Lung (tissue), 12 donors: ENCODE measurements around the gene KRTAP20-3. TPM values are rescaled to one million over a fixed set of nuclear protein-coding genes. Genes with fewer than 3 reads are reported as not detected.

Source experiments
- ATAC-seq: fragments of 200-7000 bp; cut with Tn5 transposase; one replicate; pipeline ENCODE4 v1.9.1; 2020; ENCODE audit warnings: moderate number of reproducible peaks; ENCODE audit not compliant: insufficient read depth, low FRiP score
- DNase-seq, 3 donors: peaks; one replicate each; pipeline ENCODE4 v3.0.0-alpha.2; 2013 to 2017
- H3K27ac ChIP-seq, 2 donors: one replicate each; pipeline ENCODE4 v1.5.1; 2013; ENCODE audit warnings: mild to moderate bottlenecking in 2 of 2, moderate library complexity in 2 of 2, control low read depth in 1 of 2, inconsistent platforms in 1 of 2, low read depth in 1 of 2, low read length in 1 of 2
- H3K27me3 ChIP-seq, 3 donors: one replicate each; pipeline ENCODE4 v1.5.1; 2013; ENCODE audit warnings: low read length in 2 of 3; ENCODE audit not compliant: control insufficient read depth in 3 of 3, insufficient read depth in 3 of 3
- H3K36me3 ChIP-seq, 4 donors: one replicate each; pipeline ENCODE4 v1.5.1; 2013; ENCODE audit warnings: low read length in 4 of 4, mild to moderate bottlenecking in 1 of 4, moderate library complexity in 1 of 4; ENCODE audit not compliant: control insufficient read depth in 4 of 4, insufficient read depth in 4 of 4
- H3K4me1 ChIP-seq, 5 donors: one replicate each; pipeline ENCODE4 v1.5.1; 2013; ENCODE audit warnings: low read length in 5 of 5, mild to moderate bottlenecking in 2 of 5, moderate library complexity in 1 of 5; ENCODE audit not compliant: control insufficient read depth in 5 of 5, insufficient read depth in 5 of 5
- H3K4me3 ChIP-seq: one replicate; pipeline ENCODE4 v1.5.1; 2013; ENCODE audit warnings: mild to moderate bottlenecking, control low read depth, moderate library complexity
- H3K9ac ChIP-seq, 2 donors: one replicate each; pipeline ENCODE4 v1.5.1; 2013; ENCODE audit warnings: low read length in 2 of 2, control low read depth in 1 of 2; ENCODE audit not compliant: insufficient read depth in 1 of 2
- H3K9me3 ChIP-seq, 4 donors: one replicate each; pipeline ENCODE4 v1.5.1; 2013; ENCODE audit warnings: low read length in 3 of 4, mild to moderate bottlenecking in 1 of 4, moderate library complexity in 1 of 4; ENCODE audit not compliant: control insufficient read depth in 4 of 4, insufficient read depth in 3 of 4
- CTCF ChIP-seq: IDR thresholded peaks from 2 replicates; pipeline ENCODE4 v1.5.1; 2012; ENCODE audit warnings: mild to moderate bottlenecking; ENCODE audit errors: control extremely low read depth, extremely low read depth
- WGBS, 2 donors: extraction: QIAGEN DNeasy Blood & Tissue Kit; methylation state at CpG; one replicate each; pipeline ENCODE4 v1.1.7; 2013; 5-methylcytosine and 5-hydroxymethylcytosine counted together
- polyA plus RNA-seq, 2 donors: library from polyadenylated mRNA; stranded (reverse); fragments of 200-250 nt; gene quantifications; one replicate each; pipeline ENCODE4 v1.2.1, GENCODE V29; 2013
- total RNA-seq, 2 donors: library from RNA; depleted of rRNA in 1 of 2; stranded (reverse); fragments of >200 nt in 1 of 2; gene quantifications; one replicate each; pipeline ENCODE4 v1.2.1, GENCODE V29; 2014 to 2021
- donor health status: control.
- donor health status: control.
- donor health status: Bipolar disorder and iron deficiency.
- donor health status: healthy.
- donor health status: DM: yes; HTN: yes; CAD: no.

Gene KRTAP20-3
- total and polyA plus RNA-seq, 4 donors = not detected

- no peaks in the 10 kb centered on the region for H3K27me3 ChIP-seq
- H3K4me1 ChIP-seq = no peaks in the 10 kb centered on the region
- 64 to 79% methylated on average over 3 of the region's 3 CpGs for WGBS, 2 donors
Observed at GRCh38 chr21:30638686-30639085, 4.0 kb upstream of the KRTAP20-3 start.

GRCh38 chr21:30646904-30647414, 4.3 kb downstream of the KRTAP20-3 start:
- H3K27me3 ChIP-seq = no peaks in the 10 kb centered on the region
- H3K4me3 ChIP-seq = no peak overlapping the region
- ATAC-seq (no peak), DNase-seq (no peak)
- WGBS, 2 donors = 65 to 79% methylated on average over 1 of the region's 1 CpG
- no peak overlapping the region for H3K9ac ChIP-seq
- TF ChIP-seq CTCF = no peak
- H3K9me3 ChIP-seq = no peaks in the 10 kb centered on the region
- no peak overlapping the region for H3K27ac ChIP-seq
- no peaks in the 10 kb centered on the region for H3K36me3 ChIP-seq
- H3K4me1 ChIP-seq = no peaks in the 10 kb centered on the region

More at GRCh38 chr21:30638686-30639085, 4.0 kb upstream of the KRTAP20-3 start:
- no peaks in the 10 kb centered on the region for H3K9me3 ChIP-seq
- DNase-seq = no peak
- H3K36me3 ChIP-seq = no peaks in the 10 kb centered on the region
- H3K9ac ChIP-seq = no peak overlapping the region
- ATAC-seq = no peak
- no peak for TF ChIP-seq CTCF
- H3K27ac ChIP-seq = no peak overlapping the region
- no peak overlapping the region for H3K4me3 ChIP-seq

- H3K4me3 ChIP-seq = no peak overlapping the region
- DNase-seq (no peak), ATAC-seq (no peak)
- H3K4me1 ChIP-seq = no peaks in the 10 kb centered on the region
- H3K27me3 ChIP-seq = no peaks in the 10 kb centered on the region
- no peak overlapping the region for H3K27ac ChIP-seq
- H3K36me3 ChIP-seq = no peaks in the 10 kb centered on the region
- no peak overlapping the region for H3K9ac ChIP-seq
- no peaks in the 10 kb centered on the region for H3K9me3 ChIP-seq
- no peak for TF ChIP-seq CTCF
Observed at GRCh38 chr21:30652891-30653290, 10.2 kb downstream of the KRTAP20-3 start.

- 71 to 95% methylated on average over 1 of the region's 1 CpG for WGBS, 2 donors
- no peak overlapping the region for H3K9ac ChIP-seq
- DNase-seq = no peak
- TF ChIP-seq CTCF = no peak
- H3K27me3 ChIP-seq = no peaks in the 10 kb centered on the region
- no peak overlapping the region for H3K4me3 ChIP-seq
- ATAC-seq = no peak
- no peaks in the 10 kb centered on the region for H3K36me3 ChIP-seq
- H3K27ac ChIP-seq = no peak overlapping the region
- H3K9me3 ChIP-seq = peaks cover 0 to 5% (median 1%) of the 10 kb centered on the region in 4 donors
- H3K4me1 ChIP-seq = no peaks in the 10 kb centered on the region
Observed at GRCh38 chr21:30668776-30669175, 26.1 kb downstream of the KRTAP20-3 start.
